GM10266 (cell line): ENCODE results near the gene GOLGA6L7.
"Not testable (repeated sequence)": the region's sequence is repeated elsewhere in the genome, so short reads cannot be mapped to it uniquely, and the experiment has no call there.

Source experiments
- DNase-seq: peaks from one replicate; pipeline ENCODE4 v3.0.0; 2012; ENCODE audit errors: extremely low spot score
- TF ChIP-seq, protein P1 (sequence below): IDR thresholded peaks from 2 replicates; pipeline ENCODE4 v1.5.1; 2012; ENCODE audit warnings: mild to moderate bottlenecking, low read depth; ENCODE audit not compliant: control insufficient read depth, insufficient read depth; ENCODE audit errors: missing control alignments

Gene GOLGA6L7

GRCh38 chr15:28891588-28891987 is 43.1 kb upstream of the GOLGA6L7 start:
- TF ChIP-seq, protein P1, sequence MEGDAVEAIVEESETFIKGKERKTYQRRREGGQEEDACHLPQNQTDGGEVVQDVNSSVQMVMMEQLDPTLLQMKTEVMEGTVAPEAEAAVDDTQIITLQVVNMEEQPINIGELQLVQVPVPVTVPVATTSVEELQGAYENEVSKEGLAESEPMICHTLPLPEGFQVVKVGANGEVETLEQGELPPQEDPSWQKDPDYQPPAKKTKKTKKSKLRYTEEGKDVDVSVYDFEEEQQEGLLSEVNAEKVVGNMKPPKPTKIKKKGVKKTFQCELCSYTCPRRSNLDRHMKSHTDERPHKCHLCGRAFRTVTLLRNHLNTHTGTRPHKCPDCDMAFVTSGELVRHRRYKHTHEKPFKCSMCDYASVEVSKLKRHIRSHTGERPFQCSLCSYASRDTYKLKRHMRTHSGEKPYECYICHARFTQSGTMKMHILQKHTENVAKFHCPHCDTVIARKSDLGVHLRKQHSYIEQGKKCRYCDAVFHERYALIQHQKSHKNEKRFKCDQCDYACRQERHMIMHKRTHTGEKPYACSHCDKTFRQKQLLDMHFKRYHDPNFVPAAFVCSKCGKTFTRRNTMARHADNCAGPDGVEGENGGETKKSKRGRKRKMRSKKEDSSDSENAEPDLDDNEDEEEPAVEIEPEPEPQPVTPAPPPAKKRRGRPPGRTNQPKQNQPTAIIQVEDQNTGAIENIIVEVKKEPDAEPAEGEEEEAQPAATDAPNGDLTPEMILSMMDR = no peak
- DNase-seq = no peak

GRCh38 chr15:28890711-28891495 is 42.5 kb upstream of the GOLGA6L7 start:
- TF ChIP-seq, protein P1 = no peak
- DNase-seq = no peak

- not testable (repeated sequence) for DNase-seq
Measured at GRCh38 chr15:28890291-28890690, 41.8 kb upstream of the GOLGA6L7 start.

DNA sequence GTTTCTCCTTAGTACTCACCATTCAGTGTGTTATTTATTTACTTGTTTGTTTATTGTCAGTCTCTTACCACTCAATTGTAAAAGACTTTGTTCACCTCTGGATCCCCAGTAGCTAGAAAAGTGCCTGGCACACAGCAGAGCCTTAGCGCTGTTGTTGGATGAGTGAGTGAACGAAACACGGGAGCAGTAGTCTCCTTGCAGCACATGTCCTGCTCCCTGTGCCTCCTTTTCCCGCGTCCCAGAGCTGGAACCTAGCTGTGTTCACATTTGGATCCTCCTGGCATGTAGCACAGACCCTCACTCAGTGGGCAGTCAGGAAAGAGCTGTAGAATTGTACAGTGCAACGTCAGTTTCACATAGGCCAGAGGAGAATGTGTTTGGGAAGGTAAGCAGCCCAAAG is 41.4 kb upstream of the GOLGA6L7 start:
- DNase-seq = not testable (repeated sequence)

- TF ChIP-seq, protein P1 = no peak
- DNase-seq = no peak
Measured at GRCh38 chr15:28889346-28889745, 40.9 kb upstream of the GOLGA6L7 start.

DNA sequence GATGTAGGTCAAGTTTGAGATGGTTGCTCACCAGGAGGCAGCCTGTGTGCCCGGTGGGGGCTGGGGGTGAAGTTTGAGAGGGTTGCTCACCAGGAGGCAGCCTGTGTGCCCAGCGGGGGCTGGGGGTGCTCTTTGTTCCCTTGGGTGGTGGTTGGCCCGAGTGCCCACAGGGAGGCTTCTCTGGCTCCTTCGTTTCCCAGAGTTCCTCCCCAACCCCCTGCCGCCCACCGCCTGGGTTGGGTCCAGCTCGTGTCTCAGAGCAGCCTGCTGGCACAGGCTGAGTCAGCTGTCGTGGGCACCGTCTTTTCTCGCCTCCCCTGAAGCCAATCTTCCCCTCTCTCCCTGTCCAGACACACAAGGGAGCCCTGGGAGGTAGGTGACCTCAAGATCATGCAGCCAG is 40.5 kb upstream of the GOLGA6L7 start:
- TF ChIP-seq, protein P1 = no peak
- DNase-seq = no peak

GRCh38 chr15:28888302-28888894 is 40.0 kb upstream of the GOLGA6L7 start:
- DNase-seq = no peak
- TF ChIP-seq, protein P1 = no peak

DNA sequence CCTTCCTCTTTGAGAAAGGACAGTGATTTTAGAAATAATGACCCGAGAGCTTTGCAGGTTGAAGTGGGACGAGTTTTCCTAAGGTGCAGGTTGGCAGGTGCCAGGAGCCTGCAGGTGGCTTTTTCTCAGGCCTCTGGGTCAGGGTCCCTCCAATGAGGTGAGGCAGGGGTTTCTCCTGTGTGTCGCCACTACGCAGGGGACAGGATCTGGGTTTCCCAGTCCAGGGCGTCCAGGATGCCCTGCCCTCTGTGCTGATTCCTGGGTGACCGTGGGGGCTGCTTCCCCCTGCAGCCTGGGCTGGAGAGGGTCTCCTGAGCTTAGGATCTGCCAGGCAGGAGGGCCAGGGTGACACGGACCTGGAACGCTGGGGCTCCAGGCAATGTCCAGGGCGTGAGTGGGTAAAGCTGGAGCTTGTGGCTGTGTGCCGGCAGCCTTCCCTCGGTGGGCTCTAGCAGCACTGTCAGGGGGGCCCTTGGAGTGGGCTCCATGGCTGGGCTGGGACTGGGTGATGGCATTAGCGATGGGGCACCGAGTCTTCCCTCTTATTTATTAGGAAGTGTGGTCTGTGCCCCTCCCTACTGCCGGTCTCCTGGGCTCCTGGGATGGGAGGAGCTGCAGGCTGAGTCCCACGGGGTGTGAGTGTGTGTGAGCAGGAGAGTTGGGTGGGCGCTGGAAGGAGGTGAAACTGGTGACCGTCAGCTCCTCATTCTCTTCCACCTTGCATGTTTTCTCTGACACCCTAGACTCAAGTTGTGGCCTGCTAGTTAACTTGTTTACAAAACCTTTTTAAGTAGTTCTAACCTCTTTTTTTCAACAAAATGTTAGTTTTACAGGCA is 39.1 kb upstream of the GOLGA6L7 start:
- TF ChIP-seq, protein P1 = no peak
- no peak for DNase-seq
